OCI-LY3 (cell line): ENCODE measurements around the gene MOB3B.

Experiments
- H2AFZ ChIP-seq: fragments of 200-600, 300-600 bp; shearing (Covaris generic); 2 replicates; pipeline ENCODE4 v1.6.0; 2014; ENCODE audit warnings: antibody characterized with exemption, low read depth, low read length
- H3K27ac ChIP-seq: fragments of 200-600, 300-600 bp; sonication (generic); 2 replicates; pipeline ENCODE4 v1.5.1; 2014; ENCODE audit warnings: mild to moderate bottlenecking, low read length, moderate library complexity, mixed read lengths
- H3K27me3 ChIP-seq: fragments of 200-600, 300-600 bp; sonication (generic); 2 replicates; pipeline ENCODE4 v1.6.1; 2014; ENCODE audit warnings: low read depth, low read length, mixed read lengths
- H3K36me3 ChIP-seq: fragments of 200-600, 300-600 bp; sonication (generic); replicated peaks from 2 replicates; pipeline ENCODE3; 2014; ENCODE audit warnings: low read depth, low read length, mixed read lengths
- H3K4me1 ChIP-seq: fragments of 300-600, 200-600 bp; sonication (generic); 2 replicates; pipeline ENCODE4 v1.6.1; 2014; ENCODE audit warnings: low read length, mixed read lengths
- H3K4me2 ChIP-seq: fragments of 200-600, 300-600 bp; sonication (generic); 2 replicates; pipeline ENCODE4 v1.6.1; 2014; ENCODE audit warnings: low read length, mixed read lengths
- H3K4me3 ChIP-seq: fragments of 300-600, 200-600 bp; sonication (generic); 2 replicates; pipeline ENCODE4 v1.5.1; 2014; ENCODE audit warnings: antibody characterized with exemption, mild to moderate bottlenecking, low read length, moderate library complexity
- H3K79me2 ChIP-seq: fragments of 300-600, 200-600 bp; shearing (Covaris generic); 2 replicates; pipeline ENCODE4 v1.6.1; 2014; ENCODE audit warnings: mild to moderate bottlenecking, low read length, mixed read lengths
- H3K9ac ChIP-seq: fragments of 300-600, 200-600 bp; shearing (Covaris generic); 2 replicates; pipeline ENCODE4 v1.6.0; 2014; ENCODE audit warnings: mild to moderate bottlenecking, low read length, moderate library complexity
- H3K9me3 ChIP-seq: fragments of 200-600, 300-600 bp; shearing (Covaris generic); 2 replicates; pipeline ENCODE4 v1.6.1; 2014; ENCODE audit warnings: low read length, mixed read lengths; ENCODE audit not compliant: insufficient read depth
- H4K20me1 ChIP-seq: fragments of 200-600, 300-600 bp; sonication (generic); 2 replicates; pipeline ENCODE4 v1.6.1; 2016; ENCODE audit warnings: low read length, mixed read lengths; ENCODE audit not compliant: insufficient read depth
- EZH2phosphoT487 ChIP-seq: fragments of 200-600 bp; shearing (Covaris generic); IDR thresholded peaks from 2 replicates; pipeline ENCODE4 v1.6.1; 2018; ENCODE audit warnings: antibody characterized with exemption, mixed run types, low read depth
- TF ChIP-seq, protein P1 (sequence below): fragments of 200-600, 300-600 bp; sonication (generic); IDR thresholded peaks from 2 replicates; pipeline ENCODE4 v1.5.1; 2014; ENCODE audit warnings: antibody characterized with exemption, low read length, low read depth

Gene MOB3B

DNA sequence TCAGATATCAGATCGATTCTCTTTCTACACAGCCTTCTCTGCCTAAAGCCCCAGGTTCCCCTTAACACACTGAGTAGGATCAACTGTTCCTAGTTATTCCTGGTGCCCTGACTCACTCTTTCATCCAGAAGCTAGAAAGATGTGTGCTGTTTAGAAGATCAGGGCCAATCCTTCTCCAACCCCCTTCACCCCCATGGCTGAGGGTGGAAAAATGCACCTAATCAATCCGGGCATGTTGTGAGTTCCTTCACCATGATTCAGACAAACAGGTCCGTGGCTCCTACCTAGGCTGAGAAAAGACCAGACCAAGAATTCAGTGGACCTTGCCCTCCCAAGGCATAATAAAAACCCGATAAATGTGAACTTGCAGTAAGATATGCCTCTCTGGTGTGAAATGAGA, 147.3 kb downstream of the MOB3B start:
- peaks cover 43% of the 10 kb centered on the region for H3K4me1 ChIP-seq
- no peak overlapping the region for H3K9ac ChIP-seq
- H3K27me3 ChIP-seq: peaks cover 83% of the 10 kb centered on the region
- H4K20me1 ChIP-seq: peaks cover 14% of the 10 kb centered on the region
- TF ChIP-seq EZH2phosphoT487: no peak
- TF ChIP-seq, protein P1, sequence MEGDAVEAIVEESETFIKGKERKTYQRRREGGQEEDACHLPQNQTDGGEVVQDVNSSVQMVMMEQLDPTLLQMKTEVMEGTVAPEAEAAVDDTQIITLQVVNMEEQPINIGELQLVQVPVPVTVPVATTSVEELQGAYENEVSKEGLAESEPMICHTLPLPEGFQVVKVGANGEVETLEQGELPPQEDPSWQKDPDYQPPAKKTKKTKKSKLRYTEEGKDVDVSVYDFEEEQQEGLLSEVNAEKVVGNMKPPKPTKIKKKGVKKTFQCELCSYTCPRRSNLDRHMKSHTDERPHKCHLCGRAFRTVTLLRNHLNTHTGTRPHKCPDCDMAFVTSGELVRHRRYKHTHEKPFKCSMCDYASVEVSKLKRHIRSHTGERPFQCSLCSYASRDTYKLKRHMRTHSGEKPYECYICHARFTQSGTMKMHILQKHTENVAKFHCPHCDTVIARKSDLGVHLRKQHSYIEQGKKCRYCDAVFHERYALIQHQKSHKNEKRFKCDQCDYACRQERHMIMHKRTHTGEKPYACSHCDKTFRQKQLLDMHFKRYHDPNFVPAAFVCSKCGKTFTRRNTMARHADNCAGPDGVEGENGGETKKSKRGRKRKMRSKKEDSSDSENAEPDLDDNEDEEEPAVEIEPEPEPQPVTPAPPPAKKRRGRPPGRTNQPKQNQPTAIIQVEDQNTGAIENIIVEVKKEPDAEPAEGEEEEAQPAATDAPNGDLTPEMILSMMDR: no peak
- no peak overlapping the region for H2AFZ ChIP-seq
- H3K27ac ChIP-seq: no peak overlapping the region
- H3K9me3 ChIP-seq: no peaks in the 10 kb centered on the region
- H3K4me3 ChIP-seq: no peak overlapping the region
- H3K79me2 ChIP-seq: no peaks in the 10 kb centered on the region
- H3K4me2 ChIP-seq: no peak overlapping the region
- no peaks in the 10 kb centered on the region for H3K36me3 ChIP-seq

DNA sequence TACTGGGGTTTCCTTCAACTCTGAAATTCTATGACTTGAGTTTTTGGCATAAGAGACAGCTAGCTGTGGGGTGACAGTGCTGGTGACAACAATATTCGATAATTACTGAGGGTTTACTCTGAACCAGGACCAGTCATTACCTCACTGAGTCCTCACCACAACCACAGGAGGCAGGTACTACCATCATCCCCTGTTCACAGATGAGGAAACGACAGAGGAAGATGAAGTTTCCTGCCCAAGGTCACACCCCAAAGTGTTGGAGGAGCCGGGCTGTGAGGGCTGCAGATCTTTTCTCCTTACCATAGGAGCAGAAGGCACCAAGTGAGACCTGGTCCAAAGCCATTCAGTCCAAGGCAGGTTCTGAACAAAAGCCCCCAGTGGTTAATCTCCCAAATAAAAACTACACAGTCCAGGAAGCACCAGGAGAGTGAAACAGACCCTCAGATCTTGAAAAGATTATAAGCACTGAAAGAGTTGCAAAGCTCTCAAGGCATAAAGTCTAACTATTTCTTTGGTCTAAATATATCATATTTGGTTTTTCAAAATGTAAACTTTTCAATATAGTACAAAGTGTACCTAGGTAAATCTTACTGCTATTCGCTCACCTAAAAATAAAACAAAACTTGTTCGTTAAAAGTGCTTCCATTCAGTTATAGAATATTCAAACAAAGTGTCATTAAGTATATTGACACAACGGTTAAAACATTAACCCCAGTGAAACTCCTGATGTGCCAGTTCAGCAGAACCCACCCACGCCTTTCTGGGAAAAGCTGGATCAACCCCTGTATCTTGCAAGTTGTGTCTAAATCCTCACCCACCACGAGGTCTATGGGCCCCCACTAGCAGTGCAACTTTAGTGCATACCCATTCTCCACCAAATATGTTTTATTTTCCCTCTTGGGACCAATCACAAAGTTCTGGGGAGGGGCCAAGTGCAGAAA, 150.0 kb downstream of the MOB3B start:
- H3K4me1 ChIP-seq: peaks cover 52% of the 10 kb centered on the region
- H3K4me2 ChIP-seq: peak overlapping the region; percentile 90; the same call in 1 of the 2 replicates
- H4K20me1 ChIP-seq: peaks cover 25% of the 10 kb centered on the region
- no peak overlapping the region for H3K9ac ChIP-seq
- H3K79me2 ChIP-seq: no peaks in the 10 kb centered on the region
- no peaks in the 10 kb centered on the region for H3K9me3 ChIP-seq
- no peaks in the 10 kb centered on the region for H3K36me3 ChIP-seq
- no peak overlapping the region for H3K4me3 ChIP-seq
- H3K27ac ChIP-seq: no peak overlapping the region
- TF ChIP-seq, protein P1: no peak
- TF ChIP-seq EZH2phosphoT487: no peak
- H3K27me3 ChIP-seq: peaks cover 81% of the 10 kb centered on the region
- H2AFZ ChIP-seq: no peak overlapping the region

DNA sequence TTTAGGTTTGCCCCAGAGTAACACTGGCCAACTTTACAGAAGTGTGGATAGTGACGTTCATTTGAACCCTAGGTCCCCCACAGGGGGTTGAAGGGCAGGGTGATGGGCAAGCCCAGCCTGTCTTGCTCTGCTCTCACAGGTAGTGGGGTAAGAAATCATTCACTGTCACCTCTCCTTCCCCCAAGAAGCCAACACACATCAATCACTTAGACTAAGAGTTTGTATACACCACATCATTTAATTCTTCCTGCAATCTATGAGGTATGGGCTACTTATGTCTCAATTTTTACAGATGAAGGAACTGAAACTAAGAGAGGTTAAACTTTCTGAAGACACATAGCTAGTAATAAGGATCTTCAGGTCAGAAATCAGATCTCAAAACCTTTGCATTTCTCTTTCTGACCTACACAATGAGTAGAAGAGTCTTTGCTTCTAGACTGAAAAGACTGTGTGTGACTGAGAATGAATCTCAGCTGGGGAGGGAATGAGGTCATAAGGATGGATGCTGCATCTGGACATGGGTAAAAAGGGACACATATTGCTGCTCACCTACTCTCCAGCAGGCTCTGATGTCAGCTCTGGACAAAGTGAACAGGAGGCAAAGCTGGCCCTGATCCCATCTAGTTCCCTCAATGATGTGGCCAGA, 151.7 kb downstream of the MOB3B start:
- H3K79me2 ChIP-seq: no peaks in the 10 kb centered on the region
- no peaks in the 10 kb centered on the region for H3K36me3 ChIP-seq
- H4K20me1 ChIP-seq: peaks cover 25% of the 10 kb centered on the region
- peaks cover 80% of the 10 kb centered on the region for H3K27me3 ChIP-seq
- peaks cover 47% of the 10 kb centered on the region for H3K4me1 ChIP-seq
- H3K27ac ChIP-seq: peak overlapping the region; percentile 80
- TF ChIP-seq, protein P1: no peak
- TF ChIP-seq EZH2phosphoT487: 0 out of 2 replicates have a peak, but pooled peaks have one; percentile 31
- H3K9me3 ChIP-seq: no peaks in the 10 kb centered on the region
- no peak overlapping the region for H2AFZ ChIP-seq
- H3K4me2 ChIP-seq: peak overlapping the region; percentile 90
- peak overlapping the region; percentile 66 for H3K4me3 ChIP-seq
- no peak overlapping the region; the same call in 1 of the 2 replicates for H3K9ac ChIP-seq

DNA sequence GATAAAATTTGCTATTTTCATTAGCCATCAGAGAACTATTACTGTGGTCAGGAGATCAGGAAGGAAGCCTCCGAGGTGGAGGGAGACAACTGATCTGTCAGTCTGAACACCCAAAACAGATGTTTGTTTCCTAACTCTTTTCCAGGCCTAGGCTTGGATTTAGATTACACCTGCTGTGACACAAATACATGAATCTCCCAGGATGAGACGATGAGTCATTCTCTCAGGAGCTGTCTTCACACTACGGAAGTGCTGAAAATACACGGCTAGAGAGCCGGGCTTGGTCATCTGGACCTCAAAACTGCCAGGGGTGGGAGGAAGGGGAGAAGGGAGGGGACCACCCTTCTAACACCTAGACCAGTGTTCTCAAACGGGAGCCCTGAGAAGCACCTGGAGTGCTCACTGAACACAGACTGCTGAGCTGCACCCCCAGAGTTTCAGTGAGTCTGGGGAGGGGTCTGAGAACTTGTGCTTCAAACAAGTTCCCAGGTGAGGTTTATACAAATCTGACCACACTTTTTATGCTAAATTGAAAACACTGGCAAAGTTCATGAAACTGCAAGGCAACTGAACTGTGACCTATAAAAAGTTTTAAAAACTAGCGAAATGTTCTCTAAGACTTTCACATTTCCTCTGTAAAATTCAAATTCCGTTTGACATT, 152.3 kb downstream of the MOB3B start:
- Histone ChIP-seq H2AFZ (no peak overlapping the region), H3K27me3 (peaks cover 77% of the 10 kb centered on the region), H3K4me1 (peaks cover 47% of the 10 kb centered on the region), H3K9ac (peak overlapping the region; percentile 2; the same call in 1 of the 2 replicates), H4K20me1 (peaks cover 25% of the 10 kb centered on the region), H3K27ac (peak overlapping the region; percentile 80), H3K4me2 (peak overlapping the region; percentile 90), H3K4me3 (peak overlapping the region; percentile 66), H3K36me3 (no peaks in the 10 kb centered on the region), H3K79me2 (no peaks in the 10 kb centered on the region), H3K9me3 (no peaks in the 10 kb centered on the region)
- TF ChIP-seq, protein P1: no peak
- TF ChIP-seq EZH2phosphoT487: no peak
